BE2C (cell line): ENCODE measurements around the gene EXPH5.

Source experiments
- DNase-seq: peaks from one replicate; pipeline ENCODE4 v3.0.0-alpha.2; 2020
- H3K27me3 ChIP-seq: fragments of 250-450 bp; sonication (Bioruptor Pico); 2 replicates; pipeline ENCODE4 v1.5.1; 2020; ENCODE audit warnings: mild to moderate bottlenecking
- H3K36me3 ChIP-seq: fragments of 250-450 bp; sonication (Bioruptor Pico); 2 replicates; pipeline ENCODE4 v1.5.1; 2020; ENCODE audit warnings: mild to moderate bottlenecking
- H3K4me1 ChIP-seq: fragments of 250-450 bp; sonication (Bioruptor Pico); 2 replicates; pipeline ENCODE4 v1.5.1; 2020
- H3K4me3 ChIP-seq: 2 replicates; pipeline ENCODE4 v1.5.1; 2011; ENCODE audit warnings: low read depth, low read length
- H3K9me3 ChIP-seq: fragments of 250-450 bp; sonication (Bioruptor Pico); 2 replicates; pipeline ENCODE4 v1.5.1; 2020
- CTCF ChIP-seq: IDR thresholded peaks from 2 replicates; pipeline ENCODE4 v1.5.1; 2012; ENCODE audit warnings: mild to moderate bottlenecking, low read depth, low read length

The EXPH5 gene

GRCh38 chr11:108549319-108549885 is 44.2 kb downstream of the EXPH5 start:
- DNase-seq = no peak
- no peak for TF ChIP-seq CTCF
- no peak overlapping the region for H3K4me3 ChIP-seq
- no peaks in the 10 kb centered on the region for H3K9me3 ChIP-seq
- H3K36me3 ChIP-seq = no peaks in the 10 kb centered on the region
- no peaks in the 10 kb centered on the region for H3K4me1 ChIP-seq
- H3K27me3 ChIP-seq = peaks cover under 1% of the 10 kb centered on the region; the same call in 1 of the 2 replicates

- TF ChIP-seq CTCF = no peak
- no peak for DNase-seq
- peaks cover 7% of the 10 kb centered on the region for H3K27me3 ChIP-seq
- no peaks in the 10 kb centered on the region for H3K36me3 ChIP-seq
- no peak overlapping the region for H3K4me3 ChIP-seq
- H3K4me1 ChIP-seq = no peaks in the 10 kb centered on the region
- no peaks in the 10 kb centered on the region for H3K9me3 ChIP-seq
Measured at GRCh38 chr11:108545909-108546501, 47.6 kb downstream of the EXPH5 start.

GRCh38 chr11:108543316-108543964 is 50.1 kb downstream of the EXPH5 start:
- no peak for DNase-seq
- Histone ChIP-seq H3K36me3 (no peaks in the 10 kb centered on the region), H3K4me3 (no peak overlapping the region), H3K9me3 (no peaks in the 10 kb centered on the region), H3K27me3 (peaks cover 18% of the 10 kb centered on the region), H3K4me1 (no peaks in the 10 kb centered on the region)
- TF ChIP-seq CTCF = no peak

GRCh38 chr11:108541531-108541930 is 52.0 kb downstream of the EXPH5 start:
- H3K36me3 ChIP-seq = no peaks in the 10 kb centered on the region
- TF ChIP-seq CTCF = no peak
- DNase-seq = no peak

GRCh38 chr11:108538502-108538901 is 55.1 kb downstream of the EXPH5 start:
- H3K4me3 ChIP-seq = no peak overlapping the region
- no peaks in the 10 kb centered on the region for H3K36me3 ChIP-seq
- DNase-seq = no peak
- TF ChIP-seq CTCF = no peak
- no peaks in the 10 kb centered on the region for H3K9me3 ChIP-seq
- no peaks in the 10 kb centered on the region for H3K4me1 ChIP-seq
- peaks cover 39% of the 10 kb centered on the region for H3K27me3 ChIP-seq

More at GRCh38 chr11:108541531-108541930, 52.0 kb downstream of the EXPH5 start:
- Histone ChIP-seq H3K4me1 (no peaks in the 10 kb centered on the region), H3K27me3 (peaks cover 35% of the 10 kb centered on the region), H3K9me3 (no peaks in the 10 kb centered on the region), H3K4me3 (no peak overlapping the region)

GRCh38 chr11:108538022-108538424 is 55.5 kb downstream of the EXPH5 start:
- Histone ChIP-seq H3K36me3 (no peaks in the 10 kb centered on the region), H3K4me3 (no peak overlapping the region), H3K9me3 (no peaks in the 10 kb centered on the region), H3K4me1 (no peaks in the 10 kb centered on the region), H3K27me3 (peaks cover 36% of the 10 kb centered on the region)
- TF ChIP-seq CTCF = no peak
- no peak for DNase-seq
